Measurements from ENCODE around the gene HOXD3. TPM values are rescaled to one million over a fixed set of nuclear protein-coding genes. Genes with fewer than 3 reads are reported as not detected.

The HOXD3 gene
- total RNA-seq, 2 donors from 2014 or later: 9.0 to 10.9 TPM

GRCh38 chr2:176170602-176171305 lies 13.6 kb downstream of the HOXD3 start:
- intact Hi-C loops (cut with DNase I): no loop called here
- no peak for DNase-seq (ENCODE audit: low spot score)

GRCh38 chr2:176171351-176172006 lies 14.4 kb downstream of the HOXD3 start:
- no peak for DNase-seq (ENCODE audit: low spot score)
- intact Hi-C loops (cut with DNase I): no loop called here

GRCh38 chr2:176172007-176172894 lies 15.1 kb downstream of the HOXD3 start:
- DNase-seq (ENCODE audit: low spot score): no peak
- intact Hi-C loops (cut with DNase I): no loop called here

GRCh38 chr2:176172895-176173566 lies 15.9 kb downstream of the HOXD3 start:
- intact Hi-C loops (cut with DNase I): no loop called here
- DNase-seq (ENCODE audit: low spot score): no peak

- intact Hi-C loops (cut with DNase I): no loop called here
Measured at GRCh38 chr2:176173567-176174381, 16.7 kb downstream of the HOXD3 start.

GRCh38 chr2:176174382-176174823 lies 17.3 kb downstream of the HOXD3 start:
- intact Hi-C loops (cut with DNase I): no loop called here
- DNase-seq (ENCODE audit: low spot score): no peak

More at GRCh38 chr2:176173567-176174381, 16.7 kb downstream of the HOXD3 start:
- no peak for DNase-seq (ENCODE audit: low spot score)

GRCh38 chr2:176174824-176175708 lies 18.0 kb downstream of the HOXD3 start:
- no peak for DNase-seq (ENCODE audit: low spot score)
- intact Hi-C loops (cut with DNase I): no loop called here

GRCh38 chr2:176175709-176176607 lies 18.9 kb downstream of the HOXD3 start:
- no peak for DNase-seq (ENCODE audit: low spot score)
- intact Hi-C loops (cut with DNase I): no loop called here

- intact Hi-C loops (cut with DNase I): no loop called here
- no peak for DNase-seq (ENCODE audit: low spot score)
Measured at GRCh38 chr2:176177580-176178037, 20.5 kb downstream of the HOXD3 start.

- intact Hi-C loops (cut with DNase I): no loop called here
- no peak for DNase-seq (ENCODE audit: low spot score)
Measured at GRCh38 chr2:176178038-176178756, 21.1 kb downstream of the HOXD3 start.

- intact Hi-C loops (cut with DNase I): no loop called here
- no peak for DNase-seq (ENCODE audit: low spot score)
Measured at GRCh38 chr2:176178757-176179295, 21.7 kb downstream of the HOXD3 start.

- DNase-seq (ENCODE audit: low spot score): no peak
- intact Hi-C loops (cut with DNase I): no loop called here
Measured at GRCh38 chr2:176181551-176181950, 24.4 kb downstream of the HOXD3 start.

- intact Hi-C loops (cut with DNase I): no loop called here
- DNase-seq (ENCODE audit: low spot score): no peak
Measured at GRCh38 chr2:176182671-176183070, 25.6 kb downstream of the HOXD3 start.

GRCh38 chr2:176184749-176185148 lies 27.6 kb downstream of the HOXD3 start:
- no peak for DNase-seq (ENCODE audit: low spot score)
- intact Hi-C loops (cut with DNase I): no loop called here

- DNase-seq (ENCODE audit: low spot score): no peak
- intact Hi-C loops (cut with DNase I): no loop called here
Measured at GRCh38 chr2:176186024-176186423, 28.9 kb downstream of the HOXD3 start.
